GM19452 (cell line): ENCODE measurements around the gene CDC23.
"Not testable (repeated sequence)": the region's sequence is repeated elsewhere in the genome, so short reads cannot be mapped to it uniquely, and the experiment has no call there.

ENCODE experiments used
- ATAC-seq: cut with Tn5 transposase; IDR thresholded peaks from one replicate; pipeline ENCODE4 v1.9.1; 2021; ENCODE audit not compliant: unreplicated experiment

The CDC23 gene

DNA sequence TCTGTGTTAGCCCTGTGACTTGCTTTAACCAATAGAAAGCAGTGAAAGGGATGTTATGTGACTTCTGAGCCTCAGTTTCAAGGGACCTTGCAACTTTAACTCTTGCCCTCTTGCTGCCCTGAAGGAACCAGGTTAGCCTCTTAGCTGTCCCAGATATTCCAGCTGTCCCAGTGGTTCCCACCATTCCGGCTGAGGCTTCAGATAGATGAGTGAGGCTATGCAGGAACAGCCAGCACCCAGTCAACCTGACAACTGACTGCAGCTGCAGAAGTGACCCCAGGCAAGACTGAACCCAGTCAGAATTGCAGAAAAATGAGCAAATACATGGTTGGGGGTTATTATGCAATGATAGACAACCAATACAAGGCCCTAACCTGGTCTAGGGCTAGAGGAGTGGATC, 10.4 kb upstream of the CDC23 start:
- ATAC-seq = no peak

DNA sequence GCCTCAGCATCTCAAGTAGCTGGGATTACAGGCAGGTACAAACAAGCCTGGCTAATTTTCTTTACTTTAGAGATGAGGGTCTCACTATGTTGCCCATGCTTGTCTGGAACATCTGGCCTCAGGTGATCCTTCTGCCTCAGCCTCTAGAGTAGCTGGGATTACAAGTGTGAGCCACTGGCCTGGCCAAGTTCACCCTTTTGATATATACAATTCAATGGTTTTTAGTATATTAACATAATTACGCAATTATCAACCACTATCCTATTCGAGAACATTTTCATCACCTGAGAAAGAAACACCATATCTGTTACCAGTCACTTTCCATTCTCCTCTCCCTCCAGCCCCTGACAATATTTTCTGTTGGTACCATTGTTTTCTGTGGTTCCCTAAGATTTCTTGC, 3.7 kb upstream of the CDC23 start:
- no peak for ATAC-seq

DNA sequence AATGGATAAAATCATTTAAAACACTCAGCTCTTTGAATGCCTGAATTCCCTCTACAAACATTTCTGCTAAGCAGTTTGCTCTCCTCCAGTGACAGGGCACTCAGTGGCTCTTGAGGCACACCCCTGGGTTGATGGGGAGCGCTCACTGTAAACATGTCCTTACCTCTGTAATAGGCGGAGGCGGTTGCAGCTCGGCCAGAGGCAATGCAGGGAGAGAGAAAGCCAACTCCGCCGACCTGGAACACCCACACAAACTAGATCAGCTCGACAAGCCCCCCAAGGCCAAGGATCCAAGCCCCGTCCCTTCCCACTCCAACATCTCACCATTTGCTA, 329 bp downstream of the CDC23 start:
- ATAC-seq = peak; percentile 21

DNA sequence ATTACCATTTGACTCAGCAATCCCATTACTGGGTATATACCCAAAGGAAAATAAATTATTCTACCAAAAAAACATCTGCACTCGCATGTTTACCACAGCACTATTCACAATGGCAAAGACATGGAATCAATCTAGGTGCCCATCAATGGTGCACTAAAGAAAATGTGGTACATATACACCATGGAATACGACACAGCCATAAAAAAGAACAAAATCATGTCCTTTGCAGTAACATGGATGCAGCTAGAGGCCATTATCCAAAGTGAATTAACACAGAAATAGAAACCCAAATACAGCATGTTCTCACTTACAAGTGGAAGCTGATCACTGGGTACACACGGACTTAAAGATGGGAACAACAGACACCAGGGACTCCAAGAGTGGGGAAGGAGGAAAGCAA, 2.1 kb downstream of the CDC23 start:
- ATAC-seq = no peak

DNA sequence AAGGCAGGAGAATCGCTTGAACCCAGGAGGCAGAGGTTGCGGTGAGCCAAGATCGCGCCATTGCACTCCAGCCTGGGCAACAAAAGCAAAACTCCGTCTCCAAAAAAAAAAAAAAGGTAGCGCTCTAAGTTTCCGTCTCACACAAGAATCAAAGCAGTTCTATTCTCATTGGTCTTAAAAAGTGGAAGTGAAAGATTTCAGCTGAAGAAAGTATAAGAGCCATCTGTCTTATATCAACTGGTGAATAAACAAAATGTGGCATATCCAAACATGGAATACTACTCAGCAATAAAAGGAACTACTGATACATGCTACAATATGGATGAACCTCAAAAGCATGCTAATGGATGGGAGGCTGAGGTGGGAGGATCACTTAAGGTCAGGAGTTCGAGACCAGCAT, 19.3 kb downstream of the CDC23 start:
- ATAC-seq = not testable (repeated sequence)

DNA sequence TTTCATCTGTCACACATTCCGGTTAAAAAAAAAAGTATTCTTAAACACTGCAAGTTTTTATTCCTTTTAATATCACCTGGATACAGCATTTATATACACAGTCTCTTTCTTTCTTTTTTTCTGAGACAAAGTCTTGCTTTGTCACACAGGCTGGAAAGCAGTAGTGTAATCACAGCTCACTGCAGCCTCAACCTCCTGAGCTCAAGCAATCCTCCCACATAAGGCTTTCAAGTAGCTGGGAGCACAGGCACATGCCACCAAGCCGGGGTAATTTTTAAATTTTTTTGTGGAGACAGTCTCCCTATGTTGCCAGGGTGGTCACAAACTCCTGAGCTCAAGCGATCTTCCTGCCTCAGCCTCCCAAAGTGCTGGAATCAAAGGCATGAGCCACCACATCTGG, 20.3 kb downstream of the CDC23 start:
- no peak for ATAC-seq

DNA sequence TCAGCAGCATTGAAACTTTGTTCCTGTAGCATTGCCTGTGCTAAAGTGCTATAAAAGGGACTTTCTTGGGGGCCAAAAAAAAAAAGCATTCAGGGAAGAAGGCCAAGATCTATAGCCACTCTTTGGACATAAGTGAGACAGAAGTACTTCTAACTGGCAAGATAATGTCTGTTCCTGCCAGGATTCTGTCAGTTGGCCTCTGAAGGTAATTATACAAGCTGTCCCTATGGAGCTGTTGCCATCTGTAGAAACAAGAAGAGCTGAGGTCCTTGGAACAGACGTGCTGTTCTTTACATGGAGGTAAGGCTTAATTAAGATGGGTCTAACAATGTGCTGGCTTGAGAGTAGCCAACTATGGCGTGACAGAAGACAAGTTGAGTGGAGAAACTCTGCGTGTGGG, 24.5 kb downstream of the CDC23 start:
- no peak for ATAC-seq

DNA sequence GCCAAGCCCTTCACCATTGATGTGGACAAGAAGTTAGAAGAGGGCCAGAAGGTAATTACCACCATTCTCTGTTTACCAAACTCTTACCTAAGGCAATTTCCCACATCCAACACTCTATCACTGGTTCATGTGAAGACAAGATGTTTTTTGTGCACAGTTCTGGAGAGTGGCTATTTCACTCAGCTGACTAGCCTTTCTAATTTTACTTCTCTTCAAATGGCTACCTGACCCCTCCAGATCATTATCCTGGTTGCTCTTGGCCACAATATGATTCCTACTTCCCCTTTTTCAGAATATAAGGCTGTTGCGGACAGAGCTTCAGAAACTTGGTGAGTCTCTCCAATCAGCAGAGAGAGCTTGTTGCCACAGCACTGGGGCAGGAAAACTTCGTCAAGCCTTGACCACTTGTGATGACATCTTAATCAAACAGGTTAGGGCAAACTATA, 27.1 kb downstream of the CDC23 start:
- ATAC-seq = no peak

DNA sequence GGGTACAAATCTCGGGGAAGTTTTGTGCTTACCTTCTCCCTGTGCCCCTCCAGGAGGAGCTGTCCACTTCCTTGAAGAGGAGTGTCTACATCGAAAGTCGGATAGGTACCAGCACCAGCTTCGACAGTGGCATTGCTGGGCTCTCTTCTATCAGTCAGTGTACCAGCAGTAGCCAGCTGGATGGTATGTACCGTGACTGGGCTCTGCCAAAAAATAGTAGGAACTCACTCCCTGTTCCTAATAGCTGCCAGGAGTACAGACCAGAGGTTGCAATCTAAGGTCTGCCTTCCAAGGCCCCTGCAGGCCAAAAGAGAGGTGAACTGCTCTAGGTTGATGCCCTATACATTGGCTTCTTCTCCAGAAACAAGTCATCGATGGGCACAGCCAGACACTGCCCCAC, 30.3 kb downstream of the CDC23 start:
- no peak for ATAC-seq

DNA sequence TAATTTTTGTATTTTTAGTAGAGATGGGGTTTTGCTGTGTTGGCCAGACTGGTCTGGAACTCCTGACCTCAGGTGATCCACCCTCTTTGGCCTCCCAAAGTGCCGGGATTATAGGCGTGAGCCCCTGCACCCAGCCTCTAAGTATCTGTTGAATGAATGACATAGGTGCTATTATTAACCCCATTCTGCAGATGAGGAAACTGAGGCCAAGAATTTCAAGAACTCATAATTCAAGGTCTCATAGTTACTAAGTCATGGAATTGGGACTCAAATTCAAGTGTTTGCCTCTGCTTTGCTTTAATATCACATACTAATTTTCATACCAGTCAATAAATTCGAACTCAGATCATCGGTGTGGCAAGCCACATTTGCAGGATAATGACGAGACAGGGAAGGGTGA, 32.3 kb downstream of the CDC23 start:
- no peak for ATAC-seq

DNA sequence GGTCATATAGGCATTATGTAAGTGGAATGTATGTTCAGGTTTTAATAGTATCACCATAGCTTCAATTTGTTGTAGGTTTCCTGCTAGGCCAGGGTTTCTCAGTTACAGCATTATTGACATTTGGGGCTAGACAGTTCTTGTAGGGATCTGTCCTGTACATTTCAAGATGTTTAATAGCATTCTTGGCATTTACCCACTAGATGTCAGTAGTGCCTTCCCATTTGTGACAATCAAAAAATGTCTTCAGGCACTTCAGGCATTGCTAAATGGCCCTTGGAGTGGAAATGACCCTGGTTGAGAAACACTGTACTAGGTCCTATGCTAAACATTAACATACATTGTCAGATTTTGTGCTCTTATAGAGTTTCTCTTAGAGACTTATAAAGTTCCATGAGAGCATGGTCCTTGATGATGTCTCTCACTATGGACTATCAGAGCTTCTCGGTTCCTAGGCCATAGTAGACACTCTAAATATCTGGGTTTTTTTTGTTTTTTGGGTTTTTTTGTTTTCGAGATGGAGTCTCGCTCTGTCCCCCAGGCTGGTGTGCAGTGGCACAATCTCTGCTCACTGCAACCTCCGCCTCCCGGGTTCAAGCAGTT, 32.8 kb downstream of the CDC23 start:
- no peak for ATAC-seq

DNA sequence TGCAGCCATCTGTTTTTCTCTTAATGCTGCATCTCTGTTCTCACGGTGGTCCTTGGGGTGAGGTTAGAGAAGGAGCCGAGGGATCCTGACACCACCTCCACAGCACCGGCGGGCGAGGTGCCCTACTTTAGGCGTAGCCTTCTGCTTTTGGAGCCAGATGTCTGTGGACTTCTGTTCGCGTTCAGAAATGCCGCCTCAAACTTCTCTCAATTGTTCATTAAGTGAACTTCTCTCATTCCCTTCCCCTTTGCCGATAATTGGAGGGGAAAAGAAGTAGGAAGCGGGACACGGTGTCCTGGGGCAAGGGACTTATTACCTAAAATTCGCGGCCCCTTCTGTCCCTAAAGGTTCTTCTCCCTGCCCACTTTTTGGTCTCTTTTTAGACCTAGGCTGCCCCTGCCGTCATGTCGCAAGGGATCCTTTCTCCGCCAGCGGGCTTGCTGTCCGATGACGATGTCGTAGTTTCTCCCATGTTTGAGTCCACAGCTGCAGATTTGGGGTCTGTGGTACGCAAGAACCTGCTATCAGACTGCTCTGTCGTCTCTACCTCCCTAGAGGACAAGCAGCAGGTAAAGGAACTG, 33.8 kb downstream of the CDC23 start:
- ATAC-seq = peak; percentile 8

DNA sequence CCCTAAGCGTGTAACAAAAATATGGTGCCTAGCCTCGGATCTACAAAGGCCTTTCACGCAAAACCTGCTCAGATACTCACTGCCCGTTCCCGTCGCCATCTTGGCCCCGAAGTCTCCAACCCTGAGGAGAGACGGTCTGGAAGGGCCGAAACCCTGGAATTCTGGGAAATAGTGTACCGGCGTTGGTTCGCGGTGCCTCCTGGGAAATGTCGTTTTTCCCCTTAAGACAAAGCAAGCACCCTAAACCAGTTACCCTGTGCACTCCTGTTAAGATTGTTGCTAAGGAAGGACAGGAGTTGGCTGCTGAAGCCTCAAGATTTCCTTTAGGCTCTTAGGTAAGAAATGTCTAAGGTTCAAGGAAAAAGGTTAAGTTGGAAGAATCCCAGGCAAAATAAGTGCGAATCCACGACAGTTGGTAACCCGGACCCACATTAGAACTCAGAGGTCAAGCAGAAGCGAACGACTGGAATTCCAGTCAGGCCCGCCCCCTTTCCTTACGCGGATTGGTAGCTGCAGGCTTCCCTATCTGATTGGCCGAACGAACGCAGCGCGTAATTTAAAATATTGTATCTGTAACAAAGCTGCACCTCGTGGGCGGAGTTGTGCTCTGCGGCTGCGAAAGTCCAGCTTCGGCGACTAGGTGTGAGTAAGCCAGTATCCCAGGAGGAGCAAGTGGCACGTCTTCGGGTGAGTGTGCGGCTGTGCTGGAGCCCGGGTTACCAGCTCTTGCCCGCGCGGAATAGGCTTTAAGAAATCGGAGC, 34.4 kb downstream of the CDC23 start, which contains the start of the genes BRD8 and KIF20A:
TSS of gene BRD8 (minus strand) at position 115 of the 761 bp plus-strand sequence. CDS start at position 99, 16 bp downstream.
TSS of gene KIF20A (plus strand) at position 597 of the 761 bp plus-strand sequence. CDS start 569 bp downstream, outside the sequence.
- ATAC-seq = peak; percentile 78

DNA sequence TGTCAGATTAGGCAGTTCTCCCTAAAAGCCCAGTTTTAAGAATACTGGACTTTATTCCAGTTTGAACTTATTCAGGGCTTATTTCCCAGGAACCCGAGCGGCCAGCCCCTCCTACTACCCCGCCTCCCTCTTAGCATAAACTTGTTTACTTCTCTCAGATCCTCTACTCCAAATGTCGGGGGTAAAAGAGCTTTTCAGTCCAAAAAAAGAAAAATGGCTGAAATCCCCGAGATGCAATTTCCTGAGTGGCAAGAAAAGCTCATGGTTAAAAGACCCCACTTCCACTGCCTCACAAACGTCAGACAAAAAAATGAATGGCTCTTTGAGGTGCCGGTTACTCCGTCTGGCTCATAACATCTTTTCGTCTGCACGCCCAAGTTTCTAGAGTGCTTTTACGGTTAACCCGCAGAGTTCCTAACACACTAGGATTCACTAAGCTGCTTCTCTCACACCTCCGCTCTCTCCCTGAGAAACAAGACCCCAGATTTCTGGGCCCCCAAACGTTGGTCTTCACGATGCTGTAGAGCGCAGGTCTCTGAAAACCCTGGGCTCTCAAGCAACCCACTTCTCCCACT, 35.1 kb downstream of the CDC23 start:
- no peak for ATAC-seq

DNA sequence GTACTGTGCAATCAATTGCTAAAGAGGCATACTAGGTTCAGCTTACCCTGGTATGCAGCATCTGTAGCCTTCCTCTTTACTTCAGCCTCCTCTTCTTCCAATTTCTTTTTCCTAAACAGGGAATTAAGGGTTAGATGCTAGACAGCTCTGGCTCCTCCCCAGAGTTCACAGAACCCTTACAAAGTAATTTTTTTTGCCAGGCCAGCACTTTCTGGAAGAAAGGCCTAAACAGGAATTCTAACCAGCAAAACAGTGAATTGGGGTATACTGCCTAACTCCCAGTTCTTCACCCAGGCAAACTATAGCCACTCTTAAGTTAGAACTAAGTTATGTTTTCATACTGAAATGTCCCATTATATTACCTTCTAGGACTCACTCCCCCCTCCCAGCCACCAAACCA, 42.8 kb downstream of the CDC23 start:
- ATAC-seq = no peak

DNA sequence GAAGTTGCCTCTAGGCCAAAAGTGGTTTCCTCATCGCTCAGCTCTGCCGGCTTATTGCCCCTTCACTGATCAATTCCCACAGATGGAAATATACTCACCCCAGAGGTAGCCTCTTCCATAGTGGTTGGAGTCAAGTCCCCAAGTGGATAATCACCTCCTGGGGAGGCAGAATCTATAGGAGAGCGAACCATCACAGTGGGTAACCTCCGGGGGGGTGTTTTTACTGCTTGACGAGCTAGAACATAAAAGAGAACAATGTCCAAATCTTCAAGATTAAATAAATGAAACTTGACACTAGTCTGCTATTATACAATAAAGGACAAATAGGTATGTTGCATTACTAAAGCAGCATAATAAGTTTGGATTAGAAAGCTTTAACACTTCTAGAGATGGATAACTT, 44.0 kb downstream of the CDC23 start:
- no peak for ATAC-seq

DNA sequence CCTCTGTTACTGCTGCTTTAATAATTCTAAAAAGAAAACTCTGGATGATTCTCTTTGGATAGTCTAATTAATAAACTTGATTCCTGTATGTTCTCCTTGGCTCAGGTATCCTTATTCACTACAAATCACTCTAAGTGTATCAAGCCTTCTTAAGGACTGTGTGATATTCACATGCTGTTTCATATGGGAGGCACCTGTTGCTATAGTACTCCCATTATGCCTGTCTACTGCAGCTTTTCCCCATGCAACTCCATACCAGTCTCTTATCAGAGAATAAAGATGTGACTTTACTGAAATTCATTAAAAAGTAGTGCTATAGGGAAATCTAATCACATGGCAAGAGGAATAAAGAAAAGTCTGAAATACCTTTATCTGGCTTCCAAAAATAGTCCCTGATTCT, 49.4 kb downstream of the CDC23 start:
- ATAC-seq = no peak

DNA sequence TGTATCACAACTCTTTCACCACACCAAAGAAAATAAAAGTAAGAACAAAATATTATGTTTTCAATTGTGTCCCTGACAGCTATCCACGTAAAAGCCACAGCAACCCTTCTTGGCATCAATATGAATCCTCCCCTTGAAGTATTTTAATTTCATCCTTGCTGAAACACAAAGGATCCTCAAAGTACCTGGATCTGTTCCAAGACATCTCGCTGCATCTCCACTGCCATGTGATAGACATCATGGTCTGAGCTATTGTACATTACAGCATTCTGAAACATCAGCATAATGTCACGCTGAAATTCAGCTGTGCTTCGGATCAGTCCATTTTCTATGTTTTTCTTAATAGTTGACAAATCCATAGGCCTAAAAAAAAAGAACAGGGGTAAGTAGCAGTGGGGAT, 52.4 kb downstream of the CDC23 start:
- ATAC-seq = no peak

DNA sequence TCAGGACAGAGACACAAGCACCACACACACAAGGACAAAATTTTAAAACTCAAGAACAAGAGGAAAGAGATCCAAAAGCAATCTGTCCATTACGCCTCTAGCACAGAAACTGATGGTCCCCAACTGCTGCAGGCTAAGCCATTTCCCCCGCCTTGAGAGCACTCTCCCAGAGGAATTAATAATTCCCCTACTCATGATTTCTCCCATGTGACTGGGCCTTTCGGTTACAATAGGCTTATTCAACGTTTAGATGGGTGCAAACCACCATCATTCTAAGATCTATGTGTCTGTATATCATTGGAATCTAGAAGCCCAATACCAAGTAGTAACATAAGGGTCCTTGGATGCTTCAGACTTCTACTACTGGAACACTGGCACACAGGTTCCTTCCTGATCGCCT, 53.5 kb downstream of the CDC23 start:
- ATAC-seq = no peak

DNA sequence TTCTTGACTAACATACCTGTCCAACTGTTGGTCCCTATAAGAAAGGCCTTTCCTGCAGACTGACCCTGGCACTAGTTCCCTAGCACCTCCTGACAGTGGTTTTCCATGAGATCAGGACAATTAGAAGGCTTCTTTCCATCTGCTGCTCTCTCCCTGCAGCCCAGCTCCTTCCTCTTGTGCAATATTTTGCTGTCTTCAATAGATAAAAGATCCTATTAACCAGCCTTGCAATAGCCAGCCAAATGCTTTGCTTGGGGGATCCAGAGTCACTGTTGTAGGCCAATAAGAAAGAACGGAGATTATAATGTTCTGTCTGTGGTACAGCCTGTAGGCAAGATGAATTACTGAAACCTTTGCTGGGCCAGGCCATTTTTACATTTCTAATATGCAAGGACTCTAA, 55.5 kb downstream of the CDC23 start:
- ATAC-seq = no peak

DNA sequence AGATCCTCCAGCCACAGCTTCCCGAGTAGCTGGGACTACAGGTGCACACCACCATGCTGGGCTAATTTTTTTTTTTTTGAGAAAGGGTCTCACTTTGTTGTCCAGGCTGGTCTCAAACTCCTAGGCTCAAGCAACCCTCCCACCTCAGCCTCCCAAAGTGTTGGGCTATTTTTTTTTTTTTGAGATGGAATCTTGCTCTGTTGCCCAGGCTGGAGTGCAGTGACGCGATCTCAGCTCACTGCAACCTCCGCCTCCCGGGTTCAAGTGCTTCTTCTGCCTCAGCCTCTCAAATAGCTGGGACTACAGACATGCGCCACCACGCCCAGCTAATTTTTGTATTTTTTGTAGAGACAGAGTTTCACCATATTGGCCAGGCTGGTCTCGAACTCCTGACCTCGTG, 57.1 kb downstream of the CDC23 start:
- not testable (repeated sequence) for ATAC-seq

DNA sequence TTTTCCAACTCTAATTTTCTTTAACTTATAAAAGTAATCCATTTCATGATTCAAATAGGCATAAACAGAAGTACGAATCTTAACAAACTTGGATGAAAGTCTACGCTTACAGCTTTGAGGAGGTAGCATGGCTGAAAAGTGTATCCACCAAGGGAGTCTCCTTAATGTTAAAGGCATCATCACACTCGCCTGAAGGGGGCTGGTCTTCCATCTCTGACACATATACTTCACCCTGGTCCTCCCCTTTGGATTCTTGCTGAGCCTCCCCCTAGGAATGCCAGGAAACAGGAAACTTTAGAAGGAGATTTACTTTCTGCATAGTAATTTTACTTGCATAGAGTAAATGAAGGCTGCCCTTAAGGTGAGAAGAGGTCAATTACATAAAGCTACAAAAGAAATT, 63.6 kb downstream of the CDC23 start:
- ATAC-seq = no peak
